ENCODE results near the gene KAT5.
"Not testable (repeated sequence)": the region's sequence is repeated elsewhere in the genome, so short reads cannot be mapped to it uniquely, and the experiment has no call there.

Gene KAT5

DNA sequence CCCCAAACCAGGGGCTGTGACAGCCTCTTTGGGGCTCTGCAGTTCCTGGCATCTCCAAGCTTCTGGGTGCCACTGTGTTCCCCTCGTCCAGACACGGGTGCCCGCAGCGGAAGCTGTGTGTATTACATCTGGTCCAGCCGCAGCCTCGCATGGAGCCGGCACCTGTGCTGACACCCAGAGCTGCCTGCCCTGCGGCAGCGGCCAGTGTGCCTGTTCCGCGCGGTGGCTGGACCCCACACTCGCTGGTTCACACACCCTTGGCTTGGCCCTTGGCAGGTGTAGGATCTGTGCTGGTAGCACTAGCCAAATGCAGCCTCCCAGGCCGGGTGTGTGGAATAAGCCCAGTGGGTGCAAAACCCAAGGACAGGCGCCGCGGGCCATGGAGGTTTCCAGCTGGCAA is 33.0 kb downstream of the KAT5 start:
- no peak for DNase-seq

DNA sequence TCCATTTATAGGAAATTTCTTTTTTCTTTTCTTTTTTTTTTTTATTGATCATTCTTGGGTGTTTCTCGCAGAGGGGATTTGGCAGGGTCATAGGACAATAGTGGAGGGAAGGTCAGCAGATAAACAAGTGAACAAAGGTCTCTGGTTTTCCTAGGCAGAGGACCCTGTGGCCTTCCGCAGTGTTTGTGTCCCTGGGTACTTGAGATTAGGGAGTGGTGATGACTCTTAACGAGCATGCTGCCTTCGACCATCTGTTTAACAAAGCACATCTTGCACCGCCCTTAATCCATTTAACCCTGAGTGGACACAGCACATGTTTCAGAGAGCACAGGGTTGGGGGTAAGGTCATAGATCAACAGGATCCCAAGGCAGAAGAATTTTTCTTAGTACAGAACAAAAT is 50.1 kb downstream of the KAT5 start:
- not testable (repeated sequence) for DNase-seq

DNA sequence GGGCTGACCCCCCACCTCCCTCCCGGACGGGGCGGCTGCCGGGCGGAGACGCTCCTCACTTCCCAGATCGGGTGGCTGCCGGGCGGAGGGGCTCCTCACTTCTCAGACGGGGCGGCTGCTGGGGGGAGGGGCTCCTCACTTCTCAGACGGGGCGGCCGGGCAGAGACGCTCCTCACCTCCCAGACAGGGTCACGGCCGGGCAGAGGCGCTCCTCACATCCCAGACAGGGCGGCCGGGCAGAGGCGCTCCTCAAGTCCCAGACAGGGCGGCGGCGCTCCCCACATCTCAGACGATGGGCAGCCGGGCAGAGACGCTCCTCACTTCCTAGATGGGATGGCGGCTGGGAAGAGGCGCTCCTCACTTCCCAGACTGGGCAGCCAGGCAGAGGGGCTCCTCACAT is 50.8 kb downstream of the KAT5 start:
- DNase-seq: not testable (repeated sequence)

DNA sequence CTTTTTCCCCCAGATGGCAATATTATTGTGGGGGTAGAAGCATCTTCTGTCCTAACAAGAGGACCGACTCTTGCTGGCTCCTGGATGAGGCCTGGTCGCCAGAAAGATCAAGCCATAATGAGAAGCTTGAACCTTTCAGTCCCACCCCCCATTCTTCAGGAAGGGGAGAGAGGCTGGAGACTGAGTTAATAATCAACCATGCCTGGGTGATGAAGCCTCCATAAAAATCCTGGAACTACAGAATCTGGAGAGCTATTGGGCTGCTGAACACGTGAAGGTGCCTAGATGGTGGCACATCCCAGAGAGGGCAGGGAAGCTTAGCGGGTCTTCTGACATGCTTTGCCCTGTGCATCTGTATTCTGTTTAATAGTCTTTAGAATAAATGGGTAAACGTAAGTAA is 52.4 kb downstream of the KAT5 start:
- DNase-seq: no peak

DNA sequence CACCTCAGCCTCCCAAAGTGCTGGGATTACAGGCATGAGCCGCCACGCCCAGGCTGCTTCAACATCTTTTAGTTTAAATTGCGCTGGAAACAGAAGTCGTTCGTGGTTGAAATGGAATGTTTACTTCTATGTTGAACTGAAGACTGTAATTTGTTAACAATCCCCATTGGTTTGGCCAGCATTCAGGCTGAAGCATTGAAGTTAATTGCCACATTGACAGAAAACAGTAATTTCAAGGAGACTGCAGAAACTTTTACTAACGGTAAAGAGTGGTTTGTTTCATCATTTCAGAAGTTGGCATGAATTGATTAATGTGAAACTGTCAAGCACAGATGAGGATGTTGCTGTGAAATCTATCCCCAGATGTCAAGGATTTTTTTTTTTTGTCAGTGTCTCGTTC is 54.5 kb downstream of the KAT5 start:
- DNase-seq: no peak

DNA sequence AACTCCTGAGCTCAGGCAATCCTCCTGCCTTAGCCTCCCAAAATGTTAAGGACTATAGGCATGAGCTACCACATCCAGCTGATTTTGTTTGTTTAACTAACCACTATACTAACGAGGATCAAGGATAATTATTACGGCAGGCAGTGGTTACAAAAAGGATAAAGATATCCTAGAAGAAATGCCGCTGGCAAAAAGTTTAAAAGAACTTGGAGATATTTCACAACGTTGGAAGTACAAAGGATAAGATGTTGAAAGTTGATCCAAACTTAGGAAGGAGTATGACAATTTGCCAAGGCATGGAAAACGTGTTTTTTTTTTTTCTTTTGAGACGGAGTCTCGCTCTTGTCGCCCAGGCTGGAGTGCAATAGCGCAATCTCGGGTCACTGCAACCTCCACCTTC is 55.4 kb downstream of the KAT5 start:
- no peak for DNase-seq

DNA sequence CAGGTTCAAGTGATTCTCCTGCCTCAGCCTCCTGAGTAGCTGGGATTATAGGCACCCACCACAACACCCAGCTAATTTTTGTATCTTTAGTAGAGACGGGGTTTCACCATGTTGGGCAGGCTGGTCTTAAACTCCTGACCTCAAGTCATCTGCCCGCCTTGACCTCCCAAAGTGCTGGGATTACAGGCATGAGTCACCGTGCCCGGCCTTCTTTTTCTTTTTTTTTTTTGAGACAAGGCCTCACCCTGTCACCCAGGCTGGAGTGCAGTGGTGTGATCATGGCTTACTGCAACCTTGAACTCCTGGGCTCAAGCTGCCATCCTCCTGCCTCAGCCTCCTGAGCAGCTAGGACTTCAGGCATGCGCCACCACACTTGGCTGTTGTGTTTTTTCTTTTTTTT is 55.8 kb downstream of the KAT5 start:
- DNase-seq: not testable (repeated sequence)

Data from NCI-H1092 (cell line).